ENCODE results near the gene ARL16. TPM values are rescaled to one million over a fixed set of nuclear protein-coding genes. Genes with fewer than 3 reads are reported as not detected.

The ARL16 gene
- total RNA-seq, 1 experiment from 2014 or later, result 46.7 TPM

DNA sequence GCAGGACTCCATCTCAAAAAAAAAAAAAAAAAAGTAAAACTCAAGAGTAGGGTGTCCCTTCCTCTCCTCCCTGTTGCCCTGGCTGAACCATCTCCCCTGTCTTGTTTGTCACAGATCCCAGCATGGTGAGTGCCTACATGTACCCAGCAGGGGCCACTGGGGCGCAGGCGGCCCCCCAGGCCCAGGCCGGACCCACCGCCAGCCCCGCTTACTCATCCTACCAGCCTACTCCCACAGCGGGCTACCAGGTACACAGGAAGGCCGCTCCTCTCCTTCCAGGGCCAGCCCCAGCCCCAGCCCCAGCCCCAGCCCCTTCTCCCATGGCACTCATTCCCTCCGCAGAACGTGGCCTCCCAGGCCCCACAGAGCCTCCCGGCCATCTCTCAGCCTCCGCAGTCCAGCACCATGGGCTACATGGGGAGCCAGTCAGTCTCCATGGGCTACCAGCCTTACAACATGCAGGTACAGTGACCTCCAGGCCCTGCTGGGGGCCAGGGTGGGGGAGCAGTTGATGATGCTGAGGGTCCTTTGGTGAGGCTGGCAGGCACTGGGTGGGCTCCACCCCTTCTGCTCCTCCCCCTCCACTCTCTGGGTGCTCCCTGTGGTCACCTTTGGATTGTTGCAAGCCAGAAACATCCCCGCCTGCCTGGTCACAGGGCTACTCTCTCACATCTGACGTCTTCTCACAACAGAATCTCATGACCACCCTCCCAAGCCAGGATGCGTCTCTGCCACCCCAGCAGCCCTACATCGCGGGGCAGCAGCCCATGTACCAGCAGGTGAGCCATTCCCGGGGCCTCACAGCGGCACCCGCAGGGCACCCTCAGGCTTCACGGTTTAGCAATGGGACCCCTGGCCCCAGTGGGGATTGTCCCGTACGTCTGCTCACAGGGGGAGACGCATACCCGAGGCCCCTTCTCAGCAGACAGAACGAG lies 17.0 kb upstream of the ARL16 start:
- H3K4me1 Mint-ChIP-seq, result peaks cover 16% of the 10 kb centered on the region
- H3K27ac Mint-ChIP-seq, result peak overlapping the region; percentile 70
- ATAC-seq, result no peak
- ChIA-PET POLR2A (no interaction called here), CTCF (no interaction called here)
- H3K9me3 Mint-ChIP-seq, result no peaks in the 10 kb centered on the region
- 0 out of 2 replicates have a peak overlapping the region, but pooled peaks have one; percentile 17 for H3K4me3 Mint-ChIP-seq
- H3K27me3 Mint-ChIP-seq (ENCODE audit: low read depth), result no peaks in the 10 kb centered on the region
- no peak for DNase-seq (ENCODE audit: low spot score)
- TF ChIP-seq TCF7 (CRISPR knock-in tag; IDR thresholded peaks at IDR 0.05; ENCODE audit: low read depth) (no peak), MYBL2 (CRISPR knock-in tag; IDR thresholded peaks at IDR 0.05) (no peak), NR2C2 (CRISPR knock-in tag; IDR thresholded peaks at IDR 0.05) (no peak), SMAD4 (CRISPR knock-in tag; IDR thresholded peaks at IDR 0.05) (no peak), FOXK1 (CRISPR knock-in tag; IDR thresholded peaks at IDR 0.05) (no peak), CBFB (CRISPR knock-in tag; IDR thresholded peaks at IDR 0.05; ENCODE audit: low read depth) (no peak), RORB (CRISPR knock-in tag; IDR thresholded peaks at IDR 0.05) (no peak)
- TF ChIP-seq, protein P1, sequence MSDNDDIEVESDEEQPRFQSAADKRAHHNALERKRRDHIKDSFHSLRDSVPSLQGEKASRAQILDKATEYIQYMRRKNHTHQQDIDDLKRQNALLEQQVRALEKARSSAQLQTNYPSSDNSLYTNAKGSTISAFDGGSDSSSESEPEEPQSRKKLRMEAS (CRISPR knock-in tag; IDR thresholded peaks at IDR 0.05), result no peak
- peaks cover 43% of the 10 kb centered on the region for H3K36me3 Mint-ChIP-seq

DNA sequence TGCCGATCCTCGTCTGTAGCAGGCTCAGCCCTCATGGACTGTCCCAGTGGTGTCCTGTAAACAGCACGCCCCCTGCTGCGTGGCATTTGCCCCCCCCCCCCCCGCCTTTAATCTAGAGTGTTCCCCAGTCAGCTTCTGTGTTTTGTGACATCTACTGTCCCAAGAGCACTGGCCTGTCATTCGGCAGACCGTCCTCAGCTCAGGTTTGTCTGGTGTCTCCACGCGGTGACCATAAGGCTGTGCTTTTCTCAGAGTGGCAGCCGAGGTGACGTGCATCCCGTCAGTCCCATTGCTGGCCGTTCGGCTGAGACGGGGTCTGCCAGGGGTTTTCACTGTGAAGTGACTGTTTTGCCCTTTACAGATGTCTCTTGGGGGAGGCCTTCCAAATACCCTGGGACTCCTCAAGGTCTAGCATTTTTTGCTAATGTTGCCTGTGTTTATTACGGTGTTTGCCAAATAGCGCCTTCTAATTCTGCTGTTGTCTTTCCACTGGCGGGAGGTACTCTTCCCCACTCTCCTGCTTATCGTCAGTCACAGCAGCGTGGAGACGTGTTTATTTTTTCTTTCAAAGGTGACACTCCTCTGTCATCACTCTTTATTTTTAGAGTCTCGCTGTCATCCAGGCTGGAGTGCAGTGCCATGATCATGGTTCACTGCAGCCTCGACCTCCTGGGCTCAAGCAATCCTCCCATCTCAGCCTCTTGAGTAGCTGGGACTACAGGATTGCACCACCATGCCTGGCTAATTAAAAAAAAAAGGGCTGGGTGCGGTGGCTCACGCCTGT lies 13.9 kb upstream of the ARL16 start:
- Mint-ChIP-seq H3K36me3 (peaks cover 32% of the 10 kb centered on the region), H3K9me3 (no peaks in the 10 kb centered on the region), H3K27me3 (ENCODE audit: low read depth) (no peaks in the 10 kb centered on the region), H3K4me1 (peaks cover 11% of the 10 kb centered on the region; the same call in 1 of the 2 replicates), H3K4me3 (no peak overlapping the region), H3K27ac (peak overlapping the region; percentile 57)
- no peak for DNase-seq (ENCODE audit: low spot score)
- ChIA-PET CTCF (interaction anchor here (0.6 kb wide), 1 partner anchor 14 kb away, joined by 5 read pairs; no protein-coding TSS in a partner anchor), POLR2A (no interaction called here)
- no peak for ATAC-seq
- TF ChIP-seq, protein P2, sequence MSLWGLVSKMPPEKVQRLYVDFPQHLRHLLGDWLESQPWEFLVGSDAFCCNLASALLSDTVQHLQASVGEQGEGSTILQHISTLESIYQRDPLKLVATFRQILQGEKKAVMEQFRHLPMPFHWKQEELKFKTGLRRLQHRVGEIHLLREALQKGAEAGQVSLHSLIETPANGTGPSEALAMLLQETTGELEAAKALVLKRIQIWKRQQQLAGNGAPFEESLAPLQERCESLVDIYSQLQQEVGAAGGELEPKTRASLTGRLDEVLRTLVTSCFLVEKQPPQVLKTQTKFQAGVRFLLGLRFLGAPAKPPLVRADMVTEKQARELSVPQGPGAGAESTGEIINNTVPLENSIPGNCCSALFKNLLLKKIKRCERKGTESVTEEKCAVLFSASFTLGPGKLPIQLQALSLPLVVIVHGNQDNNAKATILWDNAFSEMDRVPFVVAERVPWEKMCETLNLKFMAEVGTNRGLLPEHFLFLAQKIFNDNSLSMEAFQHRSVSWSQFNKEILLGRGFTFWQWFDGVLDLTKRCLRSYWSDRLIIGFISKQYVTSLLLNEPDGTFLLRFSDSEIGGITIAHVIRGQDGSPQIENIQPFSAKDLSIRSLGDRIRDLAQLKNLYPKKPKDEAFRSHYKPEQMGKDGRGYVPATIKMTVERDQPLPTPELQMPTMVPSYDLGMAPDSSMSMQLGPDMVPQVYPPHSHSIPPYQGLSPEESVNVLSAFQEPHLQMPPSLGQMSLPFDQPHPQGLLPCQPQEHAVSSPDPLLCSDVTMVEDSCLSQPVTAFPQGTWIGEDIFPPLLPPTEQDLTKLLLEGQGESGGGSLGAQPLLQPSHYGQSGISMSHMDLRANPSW (CRISPR knock-in tag; conservative IDR thresholded peaks at IDR 0.05; ENCODE audit: low read depth), result no peak
- TF ChIP-seq ZNF416 (CRISPR knock-in tag; IDR thresholded peaks at IDR 0.05), result no peak
- TF ChIP-seq GRHL2 (CRISPR knock-in tag; IDR thresholded peaks at IDR 0.05; ENCODE audit: insufficient replicate concordance, severe bottlenecking), result no peak
- TF ChIP-seq, protein P3, sequence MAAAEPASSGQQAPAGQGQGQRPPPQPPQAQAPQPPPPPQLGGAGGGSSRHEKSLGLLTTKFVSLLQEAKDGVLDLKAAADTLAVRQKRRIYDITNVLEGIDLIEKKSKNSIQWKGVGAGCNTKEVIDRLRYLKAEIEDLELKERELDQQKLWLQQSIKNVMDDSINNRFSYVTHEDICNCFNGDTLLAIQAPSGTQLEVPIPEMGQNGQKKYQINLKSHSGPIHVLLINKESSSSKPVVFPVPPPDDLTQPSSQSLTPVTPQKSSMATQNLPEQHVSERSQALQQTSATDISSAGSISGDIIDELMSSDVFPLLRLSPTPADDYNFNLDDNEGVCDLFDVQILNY (CRISPR knock-in tag; IDR thresholded peaks at IDR 0.05), result no peak
- TF ChIP-seq, protein P4, sequence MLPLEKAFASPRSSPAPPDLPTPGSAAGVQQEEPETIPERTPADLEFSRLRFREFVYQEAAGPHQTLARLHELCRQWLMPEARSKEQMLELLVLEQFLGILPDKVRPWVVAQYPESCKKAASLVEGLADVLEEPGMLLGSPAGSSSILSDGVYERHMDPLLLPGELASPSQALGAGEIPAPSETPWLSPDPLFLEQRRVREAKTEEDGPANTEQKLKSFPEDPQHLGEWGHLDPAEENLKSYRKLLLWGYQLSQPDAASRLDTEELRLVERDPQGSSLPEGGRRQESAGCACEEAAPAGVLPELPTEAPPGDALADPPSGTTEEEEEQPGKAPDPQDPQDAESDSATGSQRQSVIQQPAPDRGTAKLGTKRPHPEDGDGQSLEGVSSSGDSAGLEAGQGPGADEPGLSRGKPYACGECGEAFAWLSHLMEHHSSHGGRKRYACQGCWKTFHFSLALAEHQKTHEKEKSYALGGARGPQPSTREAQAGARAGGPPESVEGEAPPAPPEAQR (CRISPR knock-in tag; IDR thresholded peaks at IDR 0.05), result no peak
- no peak for TF ChIP-seq CREM (CRISPR knock-in tag; IDR thresholded peaks at IDR 0.05)
- TF ChIP-seq FOXP1 (CRISPR knock-in tag; IDR thresholded peaks at IDR 0.05; ENCODE audit: borderline replicate concordance), result no peak
- TF ChIP-seq, protein P5, sequence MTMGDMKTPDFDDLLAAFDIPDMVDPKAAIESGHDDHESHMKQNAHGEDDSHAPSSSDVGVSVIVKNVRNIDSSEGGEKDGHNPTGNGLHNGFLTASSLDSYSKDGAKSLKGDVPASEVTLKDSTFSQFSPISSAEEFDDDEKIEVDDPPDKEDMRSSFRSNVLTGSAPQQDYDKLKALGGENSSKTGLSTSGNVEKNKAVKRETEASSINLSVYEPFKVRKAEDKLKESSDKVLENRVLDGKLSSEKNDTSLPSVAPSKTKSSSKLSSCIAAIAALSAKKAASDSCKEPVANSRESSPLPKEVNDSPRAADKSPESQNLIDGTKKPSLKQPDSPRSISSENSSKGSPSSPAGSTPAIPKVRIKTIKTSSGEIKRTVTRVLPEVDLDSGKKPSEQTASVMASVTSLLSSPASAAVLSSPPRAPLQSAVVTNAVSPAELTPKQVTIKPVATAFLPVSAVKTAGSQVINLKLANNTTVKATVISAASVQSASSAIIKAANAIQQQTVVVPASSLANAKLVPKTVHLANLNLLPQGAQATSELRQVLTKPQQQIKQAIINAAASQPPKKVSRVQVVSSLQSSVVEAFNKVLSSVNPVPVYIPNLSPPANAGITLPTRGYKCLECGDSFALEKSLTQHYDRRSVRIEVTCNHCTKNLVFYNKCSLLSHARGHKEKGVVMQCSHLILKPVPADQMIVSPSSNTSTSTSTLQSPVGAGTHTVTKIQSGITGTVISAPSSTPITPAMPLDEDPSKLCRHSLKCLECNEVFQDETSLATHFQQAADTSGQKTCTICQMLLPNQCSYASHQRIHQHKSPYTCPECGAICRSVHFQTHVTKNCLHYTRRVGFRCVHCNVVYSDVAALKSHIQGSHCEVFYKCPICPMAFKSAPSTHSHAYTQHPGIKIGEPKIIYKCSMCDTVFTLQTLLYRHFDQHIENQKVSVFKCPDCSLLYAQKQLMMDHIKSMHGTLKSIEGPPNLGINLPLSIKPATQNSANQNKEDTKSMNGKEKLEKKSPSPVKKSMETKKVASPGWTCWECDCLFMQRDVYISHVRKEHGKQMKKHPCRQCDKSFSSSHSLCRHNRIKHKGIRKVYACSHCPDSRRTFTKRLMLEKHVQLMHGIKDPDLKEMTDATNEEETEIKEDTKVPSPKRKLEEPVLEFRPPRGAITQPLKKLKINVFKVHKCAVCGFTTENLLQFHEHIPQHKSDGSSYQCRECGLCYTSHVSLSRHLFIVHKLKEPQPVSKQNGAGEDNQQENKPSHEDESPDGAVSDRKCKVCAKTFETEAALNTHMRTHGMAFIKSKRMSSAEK (CRISPR knock-in tag; IDR thresholded peaks at IDR 0.05; ENCODE audit: borderline replicate concordance), result no peak
- no peak for TF ChIP-seq TCF7 (CRISPR knock-in tag; IDR thresholded peaks at IDR 0.05; ENCODE audit: low read depth)
- TF ChIP-seq, protein P6, sequence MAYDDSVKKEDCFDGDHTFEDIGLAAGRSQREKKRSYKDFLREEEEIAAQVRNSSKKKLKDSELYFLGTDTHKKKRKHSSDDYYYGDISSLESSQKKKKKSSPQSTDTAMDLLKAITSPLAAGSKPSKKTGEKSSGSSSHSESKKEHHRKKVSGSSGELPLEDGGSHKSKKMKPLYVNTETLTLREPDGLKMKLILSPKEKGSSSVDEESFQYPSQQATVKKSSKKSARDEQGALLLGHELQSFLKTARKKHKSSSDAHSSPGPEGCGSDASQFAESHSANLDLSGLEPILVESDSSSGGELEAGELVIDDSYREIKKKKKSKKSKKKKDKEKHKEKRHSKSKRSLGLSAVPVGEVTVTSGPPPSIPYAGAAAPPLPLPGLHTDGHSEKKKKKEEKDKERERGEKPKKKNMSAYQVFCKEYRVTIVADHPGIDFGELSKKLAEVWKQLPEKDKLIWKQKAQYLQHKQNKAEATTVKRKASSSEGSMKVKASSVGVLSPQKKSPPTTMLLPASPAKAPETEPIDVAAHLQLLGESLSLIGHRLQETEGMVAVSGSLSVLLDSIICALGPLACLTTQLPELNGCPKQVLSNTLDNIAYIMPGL (CRISPR knock-in tag; IDR thresholded peaks at IDR 0.05), result no peak
- TF ChIP-seq HMGA2 (CRISPR knock-in tag; IDR thresholded peaks at IDR 0.05), result no peak
- TF ChIP-seq MXD4 (CRISPR knock-in tag; IDR thresholded peaks at IDR 0.05; ENCODE audit: borderline replicate concordance), result no peak
- no peak for TF ChIP-seq ELF4 (CRISPR knock-in tag; IDR thresholded peaks at IDR 0.05; ENCODE audit: low read depth)
